Measurements from ENCODE around the gene SESN3.

Gene SESN3

DNA sequence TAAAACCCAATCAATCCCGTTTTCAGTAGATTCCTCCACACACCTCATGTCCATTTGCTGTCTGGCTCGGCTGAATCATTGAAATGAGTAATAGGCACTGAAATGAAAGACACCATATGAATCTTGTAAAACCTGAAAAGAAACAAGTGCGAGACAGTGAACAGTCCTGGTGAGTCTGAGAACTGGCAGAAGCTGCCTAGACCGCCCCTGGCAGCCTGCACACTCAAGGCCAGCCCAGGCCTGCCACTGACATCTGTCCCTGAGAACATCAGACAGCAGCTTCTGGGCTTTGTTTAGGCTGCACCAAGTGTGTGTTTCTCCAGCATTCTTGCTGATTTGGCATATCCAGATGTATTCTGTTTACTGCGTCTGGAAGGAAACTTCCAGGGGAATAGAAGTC is 96.5 kb downstream of the SESN3 start:
- FAIRE-seq (no peak), DNase-seq (ENCODE audit: insufficient read length, low spot score) (no peak)

DNA sequence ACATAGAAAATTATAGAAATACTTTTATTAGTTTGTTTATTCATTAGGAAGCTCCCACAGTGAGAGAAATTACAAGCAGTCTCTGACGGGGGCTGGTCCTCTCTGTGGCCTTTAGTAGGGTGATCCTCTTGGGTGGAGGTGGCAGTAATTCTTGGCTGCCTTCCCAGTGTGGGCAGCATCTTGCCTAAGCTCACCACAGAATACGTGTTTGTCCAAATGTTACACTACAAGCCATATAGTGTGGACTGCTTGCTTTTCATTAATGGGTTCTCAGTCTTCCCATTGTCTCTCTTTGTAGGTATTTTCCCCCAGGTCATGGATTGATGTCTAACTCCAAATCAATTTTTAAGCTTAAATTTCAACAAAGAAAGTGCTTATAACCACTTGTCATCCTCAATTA is 98.0 kb downstream of the SESN3 start:
- DNase-seq (ENCODE audit: insufficient read length, low spot score): no peak
- FAIRE-seq: no peak

GRCh38 chr11:95128602-95129001 is 102.4 kb downstream of the SESN3 start:
- FAIRE-seq (no peak), DNase-seq (ENCODE audit: insufficient read length, low spot score) (no peak)

- DNase-seq (ENCODE audit: insufficient read length, low spot score): no peak
- FAIRE-seq: no peak
Measured at GRCh38 chr11:95123556-95123955, 107.4 kb downstream of the SESN3 start.

DNA sequence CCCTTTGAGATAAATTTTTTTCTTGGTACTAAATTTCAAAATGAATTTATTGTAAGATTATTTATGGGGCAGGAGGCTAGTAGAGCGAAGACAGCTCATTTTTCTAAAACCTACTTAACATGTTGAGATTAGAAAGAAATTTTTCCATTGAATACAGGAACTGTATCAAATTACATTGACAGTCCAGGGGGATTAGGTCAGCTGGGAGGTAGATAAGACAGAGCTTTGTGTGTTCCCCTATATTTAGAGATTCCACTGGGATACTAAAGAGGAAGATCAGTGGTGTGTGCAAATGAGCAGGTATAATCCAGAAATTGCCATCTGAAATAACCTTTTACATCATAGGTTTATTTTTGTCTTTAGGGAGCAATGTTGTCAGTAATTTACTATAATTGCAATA is 109.3 kb downstream of the SESN3 start:
- FAIRE-seq (no peak), DNase-seq (ENCODE audit: insufficient read length, low spot score) (no peak)

DNA sequence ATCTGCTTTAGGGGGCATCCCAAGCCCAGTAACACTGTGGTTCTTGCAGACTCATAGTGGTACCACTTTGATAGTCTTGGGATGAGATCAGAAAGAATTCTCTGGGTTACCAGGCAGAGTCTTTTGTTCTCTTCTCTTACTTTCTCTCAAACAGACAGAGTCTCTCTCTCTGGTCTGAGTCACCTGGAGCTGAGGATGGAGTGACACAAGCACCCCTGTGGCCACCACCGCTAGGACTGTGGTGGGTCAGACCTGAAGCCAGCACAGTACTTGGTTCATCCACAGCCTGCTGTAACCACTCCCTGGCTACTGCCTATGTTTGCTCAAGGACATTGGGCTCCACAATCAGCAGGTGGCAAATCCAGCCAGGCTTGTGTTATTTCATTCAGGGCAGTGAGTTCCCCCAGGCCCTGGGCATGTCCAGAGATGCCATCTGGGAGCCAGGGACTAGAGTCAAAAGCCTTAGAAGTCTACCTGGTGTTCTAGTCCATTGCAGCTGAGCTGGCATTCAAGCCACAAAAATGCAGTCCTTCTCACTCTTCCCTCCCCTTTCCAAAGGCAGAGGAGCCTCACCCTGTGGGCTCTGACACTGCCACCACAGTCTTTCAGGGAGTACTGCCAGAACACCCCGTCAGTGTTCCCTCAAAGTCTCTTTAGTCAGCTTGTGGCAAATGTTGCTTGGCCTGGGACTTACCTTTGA is 111.5 kb downstream of the SESN3 start:
- no peak for DNase-seq (ENCODE audit: insufficient read length, low spot score)
- no peak for FAIRE-seq

GRCh38 chr11:95115597-95115996 is 115.4 kb downstream of the SESN3 start:
- no peak for DNase-seq (ENCODE audit: insufficient read length, low spot score)
- no peak for FAIRE-seq
